Upper lobe of right lung (tissue), 1 donor: ENCODE measurements around the gene CLP1. TPM values are rescaled to one million over a fixed set of nuclear protein-coding genes. Genes with fewer than 3 reads are reported as not detected.

Source experiments
- ATAC-seq: fragments of 200-7000 bp; cut with Tn5 transposase; one replicate; pipeline ENCODE4 v1.9.1; 2020; ENCODE audit warnings: mild to moderate bottlenecking, moderate library complexity
- DNase-seq: peaks from one replicate; pipeline ENCODE4 v3.0.0-alpha.2; 2020
- H3K27ac ChIP-seq: fragments of 200-600 bp; one replicate; pipeline ENCODE4 v1.8.0; 2022
- H3K27me3 ChIP-seq: fragments of 200-600 bp; one replicate; pipeline ENCODE4 v1.8.0; 2022; ENCODE audit warnings: mild to moderate bottlenecking
- H3K36me3 ChIP-seq: fragments of 200-600 bp; one replicate; pipeline ENCODE4 v1.8.0; 2022
- H3K4me1 ChIP-seq: fragments of 200-600 bp; one replicate; pipeline ENCODE4 v1.8.0; 2022
- H3K4me3 ChIP-seq: fragments of 200-600 bp; one replicate; pipeline ENCODE4 v1.8.0; 2022; ENCODE audit warnings: mild to moderate bottlenecking
- H3K9me3 ChIP-seq: fragments of 200-600 bp; one replicate; pipeline ENCODE4 v1.8.0; 2022
- intact Hi-C: fragments of 100-400 bp; cut with DNase I; formaldehyde crosslinking; loops from one replicate; pipeline ENCODE4 v1.11.0; 2022
- total RNA-seq: library from RNA; stranded (reverse); fragmentation: NEBNext Ultra II Directional; extraction: Animal tissue kit (Norgen Biotek cat#: 25700); gene quantifications from one replicate; pipeline ENCODE4 v1.2.1, GENCODE V29; 2021
- TF ChIP-seq, protein P1 (sequence below): fragments of 200-600 bp; IDR thresholded peaks from one replicate; pipeline ENCODE4 v1.8.0; 2022; ENCODE audit warnings: antibody characterized with exemption
- donor health status: DM: no; HTN: yes; CAD: no; lungs with severe emphysema.

Gene CLP1
- total RNA-seq, 1 donor from 2014 or later: 11.7 TPM

DNA sequence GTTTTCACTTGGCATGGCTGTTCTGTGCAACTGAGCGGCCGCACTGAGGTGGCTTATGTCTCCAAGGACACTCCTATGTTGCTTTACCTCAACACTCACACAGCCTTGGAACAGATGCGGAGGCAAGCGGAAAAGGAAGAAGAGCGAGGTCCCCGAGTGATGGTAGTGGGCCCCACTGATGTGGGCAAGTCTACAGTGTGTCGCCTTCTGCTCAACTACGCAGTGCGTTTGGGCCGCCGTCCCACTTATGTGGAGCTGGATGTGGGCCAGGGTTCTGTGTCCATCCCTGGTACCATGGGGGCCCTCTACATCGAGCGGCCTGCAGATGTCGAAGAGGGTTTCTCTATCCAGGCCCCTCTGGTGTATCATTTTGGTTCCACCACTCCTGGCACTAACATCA lies 2.1 kb downstream of the CLP1 start:
- H3K27me3 ChIP-seq: no peaks in the 10 kb centered on the region
- H3K9me3 ChIP-seq: no peaks in the 10 kb centered on the region
- DNase-seq (no peak), ATAC-seq (no peak)
- H3K4me3 ChIP-seq: no peak overlapping the region
- peaks cover 44% of the 10 kb centered on the region for H3K36me3 ChIP-seq
- H3K27ac ChIP-seq: no peak overlapping the region
- intact Hi-C loops: no loop called here
- H3K4me1 ChIP-seq: peaks cover 12% of the 10 kb centered on the region
- TF ChIP-seq, protein P1, sequence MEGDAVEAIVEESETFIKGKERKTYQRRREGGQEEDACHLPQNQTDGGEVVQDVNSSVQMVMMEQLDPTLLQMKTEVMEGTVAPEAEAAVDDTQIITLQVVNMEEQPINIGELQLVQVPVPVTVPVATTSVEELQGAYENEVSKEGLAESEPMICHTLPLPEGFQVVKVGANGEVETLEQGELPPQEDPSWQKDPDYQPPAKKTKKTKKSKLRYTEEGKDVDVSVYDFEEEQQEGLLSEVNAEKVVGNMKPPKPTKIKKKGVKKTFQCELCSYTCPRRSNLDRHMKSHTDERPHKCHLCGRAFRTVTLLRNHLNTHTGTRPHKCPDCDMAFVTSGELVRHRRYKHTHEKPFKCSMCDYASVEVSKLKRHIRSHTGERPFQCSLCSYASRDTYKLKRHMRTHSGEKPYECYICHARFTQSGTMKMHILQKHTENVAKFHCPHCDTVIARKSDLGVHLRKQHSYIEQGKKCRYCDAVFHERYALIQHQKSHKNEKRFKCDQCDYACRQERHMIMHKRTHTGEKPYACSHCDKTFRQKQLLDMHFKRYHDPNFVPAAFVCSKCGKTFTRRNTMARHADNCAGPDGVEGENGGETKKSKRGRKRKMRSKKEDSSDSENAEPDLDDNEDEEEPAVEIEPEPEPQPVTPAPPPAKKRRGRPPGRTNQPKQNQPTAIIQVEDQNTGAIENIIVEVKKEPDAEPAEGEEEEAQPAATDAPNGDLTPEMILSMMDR: no peak

DNA sequence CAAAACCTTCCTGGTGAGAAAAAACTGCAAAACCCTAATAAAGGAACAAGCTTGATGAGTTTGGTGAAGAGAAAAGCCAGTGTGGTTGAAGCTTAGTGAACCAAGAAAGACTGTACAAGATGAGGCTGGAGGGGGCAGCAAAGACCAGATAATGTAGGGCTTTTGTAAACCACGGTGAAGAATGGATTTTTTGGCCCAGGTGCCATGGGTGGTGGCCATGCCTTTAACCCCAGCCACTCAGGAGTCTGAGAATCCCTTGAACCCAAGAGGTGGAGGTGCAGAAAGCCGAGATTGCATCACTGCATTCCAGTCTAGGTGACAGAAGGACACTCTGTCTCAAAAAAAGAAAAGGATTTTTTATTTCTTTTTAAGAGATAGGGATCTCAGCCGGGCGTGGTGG lies 5.3 kb downstream of the CLP1 start:
- no peak for ATAC-seq
- Histone ChIP-seq H3K4me3 (no peak overlapping the region), H3K9me3 (no peaks in the 10 kb centered on the region), H3K27ac (no peak overlapping the region), H3K36me3 (peaks cover 44% of the 10 kb centered on the region), H3K4me1 (peaks cover 14% of the 10 kb centered on the region), H3K27me3 (no peaks in the 10 kb centered on the region)
- TF ChIP-seq, protein P1: no peak
- intact Hi-C loops: no loop called here
- no peak for DNase-seq

DNA sequence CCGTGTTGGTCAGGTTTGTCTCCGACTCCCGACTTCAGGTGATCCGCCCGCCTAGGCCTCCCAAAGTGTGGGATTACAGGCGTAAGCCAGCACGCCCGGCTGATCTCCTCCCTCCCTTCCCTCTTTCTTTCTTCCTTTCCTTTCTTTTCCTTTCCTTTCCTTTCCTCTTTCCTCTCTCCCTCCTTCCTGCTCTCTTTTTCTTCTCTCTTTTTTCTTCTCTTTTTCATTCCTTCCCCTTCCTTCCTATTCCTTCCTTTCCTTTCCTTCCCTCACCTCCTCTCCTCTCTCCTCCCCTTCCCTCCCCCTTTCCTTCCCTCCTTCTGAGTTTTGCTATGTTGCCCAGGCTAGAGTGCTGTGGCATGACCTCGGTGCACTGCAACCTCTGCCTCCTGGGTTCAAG lies 6.4 kb downstream of the CLP1 start:
- TF ChIP-seq, protein P1: no peak
- H3K9me3 ChIP-seq: no peaks in the 10 kb centered on the region
- ATAC-seq (no peak), DNase-seq (no peak)
- H3K36me3 ChIP-seq: peaks cover 43% of the 10 kb centered on the region
- H3K4me1 ChIP-seq: peaks cover 8% of the 10 kb centered on the region
- intact Hi-C loops: no loop called here
- H3K27me3 ChIP-seq: no peaks in the 10 kb centered on the region
- H3K27ac ChIP-seq: no peak overlapping the region
- H3K4me3 ChIP-seq: no peak overlapping the region

DNA sequence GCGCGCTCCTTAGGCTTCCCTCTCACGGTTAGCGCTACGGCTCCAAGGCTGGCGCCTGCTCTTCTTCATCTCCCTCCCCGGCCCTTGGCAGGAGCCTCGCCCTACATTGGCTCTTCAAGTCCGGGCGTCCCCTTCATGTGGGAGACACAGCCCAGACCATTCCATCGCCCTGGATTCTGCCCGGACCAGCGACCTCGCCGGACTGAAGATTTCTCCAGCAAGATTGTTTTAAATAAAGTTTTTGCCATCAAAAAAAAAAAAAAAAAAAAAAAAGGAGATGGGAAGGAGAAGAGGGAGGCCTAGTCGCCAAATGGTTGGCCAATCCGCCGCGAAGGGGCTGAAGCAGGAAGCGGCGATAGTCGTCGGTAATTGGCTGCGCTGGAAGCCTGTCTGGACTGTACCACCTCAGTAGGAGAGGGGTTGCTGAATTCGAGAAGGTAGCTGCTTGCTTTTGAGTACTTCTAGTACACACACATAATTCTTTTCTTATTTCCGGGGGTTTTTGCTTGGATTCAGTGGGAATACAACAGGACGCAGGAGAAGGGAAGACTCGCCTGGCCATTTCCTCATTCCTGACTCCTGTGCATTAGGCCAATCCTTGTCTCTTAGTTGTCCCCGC lies 9.7 kb downstream of the CLP1 start:
- Histone ChIP-seq H3K4me3 (peak overlapping the region; percentile 90), H3K27me3 (no peaks in the 10 kb centered on the region), H3K27ac (peak overlapping the region; percentile 99), H3K9me3 (no peaks in the 10 kb centered on the region), H3K36me3 (peaks cover 14% of the 10 kb centered on the region), H3K4me1 (peaks cover 22% of the 10 kb centered on the region)
- ATAC-seq (peak; percentile 84), DNase-seq (peak; percentile 97)
- intact Hi-C loops: no loop called here
- TF ChIP-seq, protein P1: no peak

DNA sequence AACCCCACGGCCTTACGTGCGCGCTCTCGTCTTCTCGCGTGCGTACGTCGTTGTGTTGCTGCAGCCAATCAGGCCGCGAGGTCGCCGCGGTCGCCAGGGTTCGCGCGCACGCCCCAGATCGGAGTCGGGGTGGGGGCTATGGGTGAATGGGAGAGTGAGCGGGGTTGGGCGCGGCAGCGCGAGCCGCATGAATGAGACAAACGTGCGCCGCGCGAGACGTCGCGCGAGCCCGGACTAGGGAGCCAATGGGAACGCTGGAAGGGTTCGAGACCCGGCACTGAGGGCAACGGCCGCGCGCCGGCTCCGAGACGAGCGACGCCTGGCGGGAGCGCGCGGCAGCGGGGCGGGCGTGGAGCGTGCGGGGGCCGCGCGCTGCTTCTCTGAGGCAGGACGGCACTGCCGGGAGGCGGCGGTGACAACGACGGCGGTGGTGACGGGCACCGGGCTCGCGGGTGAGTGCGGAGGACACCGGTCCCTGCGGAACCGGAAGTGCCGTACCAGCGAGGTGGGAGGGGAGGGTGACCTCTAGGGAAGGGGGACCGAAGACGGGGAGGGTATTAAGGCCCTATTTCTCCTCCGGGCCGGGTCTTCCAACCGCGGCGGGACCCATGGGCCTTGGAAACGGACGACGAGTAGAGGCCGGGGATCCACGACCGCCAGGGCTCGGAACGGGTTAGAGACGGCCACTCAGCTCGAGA lies 10.3 kb downstream of the CLP1 start, which contains the start of gene ZDHHC5:
Gene ZDHHC5 (plus strand): TSS at position 379 of the 698 bp plus-strand sequence. CDS start 4,977 bp downstream, outside the sequence.
- ATAC-seq (peak; percentile 95), DNase-seq (peak; percentile 99)
- Histone ChIP-seq H3K36me3 (peaks cover 14% of the 10 kb centered on the region), H3K9me3 (no peaks in the 10 kb centered on the region), H3K4me1 (peaks cover 22% of the 10 kb centered on the region), H3K27ac (peak within 1 kb of the TSS; percentile 99), H3K27me3 (no peaks in the 10 kb centered on the region), H3K4me3 (peak within 1 kb of the TSS; percentile 90)
- TF ChIP-seq, protein P1: peak; percentile 53
- intact Hi-C loops: no loop called here
